OCI-LY3 (cell line): ENCODE data around the gene NRXN3.

ENCODE experiments used
- H2AFZ ChIP-seq: fragments of 200-600, 300-600 bp; shearing (Covaris generic); 2 replicates; pipeline ENCODE4 v1.6.0; 2014; ENCODE audit warnings: antibody characterized with exemption, low read depth, low read length
- H3K27ac ChIP-seq: fragments of 200-600, 300-600 bp; sonication (generic); 2 replicates; pipeline ENCODE4 v1.5.1; 2014; ENCODE audit warnings: mild to moderate bottlenecking, low read length, moderate library complexity, mixed read lengths
- H3K27me3 ChIP-seq: fragments of 200-600, 300-600 bp; sonication (generic); 2 replicates; pipeline ENCODE4 v1.6.1; 2014; ENCODE audit warnings: low read depth, low read length, mixed read lengths
- H3K36me3 ChIP-seq: fragments of 200-600, 300-600 bp; sonication (generic); replicated peaks from 2 replicates; pipeline ENCODE3; 2014; ENCODE audit warnings: low read depth, low read length, mixed read lengths
- H3K4me1 ChIP-seq: fragments of 300-600, 200-600 bp; sonication (generic); 2 replicates; pipeline ENCODE4 v1.6.1; 2014; ENCODE audit warnings: low read length, mixed read lengths
- H3K4me2 ChIP-seq: fragments of 200-600, 300-600 bp; sonication (generic); 2 replicates; pipeline ENCODE4 v1.6.1; 2014; ENCODE audit warnings: low read length, mixed read lengths
- H3K4me3 ChIP-seq: fragments of 300-600, 200-600 bp; sonication (generic); 2 replicates; pipeline ENCODE4 v1.5.1; 2014; ENCODE audit warnings: antibody characterized with exemption, mild to moderate bottlenecking, low read length, moderate library complexity
- H3K79me2 ChIP-seq: fragments of 300-600, 200-600 bp; shearing (Covaris generic); 2 replicates; pipeline ENCODE4 v1.6.1; 2014; ENCODE audit warnings: mild to moderate bottlenecking, low read length, mixed read lengths
- H3K9ac ChIP-seq: fragments of 300-600, 200-600 bp; shearing (Covaris generic); 2 replicates; pipeline ENCODE4 v1.6.0; 2014; ENCODE audit warnings: mild to moderate bottlenecking, low read length, moderate library complexity
- H3K9me3 ChIP-seq: fragments of 200-600, 300-600 bp; shearing (Covaris generic); 2 replicates; pipeline ENCODE4 v1.6.1; 2014; ENCODE audit warnings: low read length, mixed read lengths; ENCODE audit not compliant: insufficient read depth
- H4K20me1 ChIP-seq: fragments of 200-600, 300-600 bp; sonication (generic); 2 replicates; pipeline ENCODE4 v1.6.1; 2016; ENCODE audit warnings: low read length, mixed read lengths; ENCODE audit not compliant: insufficient read depth
- CTCF ChIP-seq: fragments of 200-600, 300-600 bp; sonication (generic); IDR thresholded peaks from 2 replicates; pipeline ENCODE4 v1.5.1; 2014; ENCODE audit warnings: antibody characterized with exemption, low read length, low read depth
- EZH2phosphoT487 ChIP-seq: fragments of 200-600 bp; shearing (Covaris generic); IDR thresholded peaks from 2 replicates; pipeline ENCODE4 v1.6.1; 2018; ENCODE audit warnings: antibody characterized with exemption, mixed run types, low read depth

Gene NRXN3

GRCh38 chr14:79438696-79439342, 1268.6 kb downstream of the NRXN3 start:
- Histone ChIP-seq H4K20me1 (no peaks in the 10 kb centered on the region), H2AFZ (no peak overlapping the region), H3K4me2 (no peak overlapping the region), H3K9ac (no peak overlapping the region), H3K9me3 (no peaks in the 10 kb centered on the region), H3K79me2 (no peaks in the 10 kb centered on the region), H3K4me3 (no peak overlapping the region), H3K27ac (no peak overlapping the region), H3K27me3 (no peaks in the 10 kb centered on the region), H3K36me3 (no peaks in the 10 kb centered on the region), H3K4me1 (no peaks in the 10 kb centered on the region)
- TF ChIP-seq EZH2phosphoT487 (no peak), CTCF (no peak)

GRCh38 chr14:79442786-79443185, 1272.6 kb downstream of the NRXN3 start:
- no peak overlapping the region for H3K4me2 ChIP-seq
- no peaks in the 10 kb centered on the region for H3K4me1 ChIP-seq
- no peak overlapping the region for H3K4me3 ChIP-seq
- H3K9me3 ChIP-seq: no peaks in the 10 kb centered on the region
- H3K36me3 ChIP-seq: no peaks in the 10 kb centered on the region
- H2AFZ ChIP-seq: no peak overlapping the region
- no peaks in the 10 kb centered on the region for H3K27me3 ChIP-seq
- no peak overlapping the region for H3K27ac ChIP-seq
- no peak overlapping the region for H3K9ac ChIP-seq
- TF ChIP-seq CTCF (no peak), EZH2phosphoT487 (no peak)
- no peaks in the 10 kb centered on the region for H3K79me2 ChIP-seq
- no peaks in the 10 kb centered on the region for H4K20me1 ChIP-seq

GRCh38 chr14:79443602-79444001, 1273.4 kb downstream of the NRXN3 start:
- no peaks in the 10 kb centered on the region for H3K27me3 ChIP-seq
- no peaks in the 10 kb centered on the region for H4K20me1 ChIP-seq
- H3K4me3 ChIP-seq: no peak overlapping the region
- H3K4me1 ChIP-seq: no peaks in the 10 kb centered on the region
- no peaks in the 10 kb centered on the region for H3K36me3 ChIP-seq
- H3K79me2 ChIP-seq: no peaks in the 10 kb centered on the region
- no peak overlapping the region for H3K27ac ChIP-seq
- H3K9ac ChIP-seq: no peak overlapping the region
- no peaks in the 10 kb centered on the region for H3K9me3 ChIP-seq
- H3K4me2 ChIP-seq: no peak overlapping the region
- no peak overlapping the region for H2AFZ ChIP-seq
- TF ChIP-seq EZH2phosphoT487 (no peak), CTCF (no peak)

GRCh38 chr14:79448960-79449359, 1278.8 kb downstream of the NRXN3 start:
- H3K36me3 ChIP-seq: no peaks in the 10 kb centered on the region
- H3K4me2 ChIP-seq: no peak overlapping the region
- no peaks in the 10 kb centered on the region for H3K9me3 ChIP-seq
- H3K4me1 ChIP-seq: no peaks in the 10 kb centered on the region
- H3K27ac ChIP-seq: no peak overlapping the region
- no peak for TF ChIP-seq EZH2phosphoT487
- no peaks in the 10 kb centered on the region for H3K27me3 ChIP-seq
- H3K79me2 ChIP-seq: no peaks in the 10 kb centered on the region
- H3K4me3 ChIP-seq: no peak overlapping the region
- H2AFZ ChIP-seq: no peak overlapping the region
- no peaks in the 10 kb centered on the region for H4K20me1 ChIP-seq
- no peak overlapping the region for H3K9ac ChIP-seq
